Stimulated activated CD8-positive, alpha-beta memory T cell treated with anti-CD3 and anti-CD28 coated beads, Interleukin-15, amount 100 ng/mL, for 24 hours (primary cell): Measurements from ENCODE around the gene IGSF8.
"Not testable (repeated sequence)": the region's sequence is repeated elsewhere in the genome, so short reads cannot be mapped to it uniquely, and the experiment has no call there.

Source experiments
- DNase-seq: peaks from one replicate; pipeline ENCODE4 v3.0.0-alpha.2; 2020; ENCODE audit warnings: low read depth

Gene IGSF8

DNA sequence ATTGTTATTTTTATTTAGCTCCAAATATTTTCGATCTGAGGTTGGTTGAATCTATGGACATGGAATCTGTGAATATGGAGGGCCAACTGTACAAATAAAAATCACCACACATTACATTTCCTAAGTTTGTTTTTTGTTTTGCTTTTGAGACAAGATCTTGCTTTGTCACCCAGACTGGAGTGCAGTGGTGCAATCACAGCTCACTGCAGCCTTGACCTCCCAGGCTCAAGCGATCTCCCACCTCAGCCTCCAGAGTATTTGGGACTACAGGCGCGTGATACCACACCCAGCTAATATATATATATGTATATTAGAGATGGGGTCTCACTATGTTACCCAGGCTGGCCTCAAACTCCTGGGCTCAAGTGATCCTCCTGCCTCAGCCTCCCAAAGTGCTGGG lies 27.9 kb upstream of the IGSF8 start:
- DNase-seq, result not testable (repeated sequence)

DNA sequence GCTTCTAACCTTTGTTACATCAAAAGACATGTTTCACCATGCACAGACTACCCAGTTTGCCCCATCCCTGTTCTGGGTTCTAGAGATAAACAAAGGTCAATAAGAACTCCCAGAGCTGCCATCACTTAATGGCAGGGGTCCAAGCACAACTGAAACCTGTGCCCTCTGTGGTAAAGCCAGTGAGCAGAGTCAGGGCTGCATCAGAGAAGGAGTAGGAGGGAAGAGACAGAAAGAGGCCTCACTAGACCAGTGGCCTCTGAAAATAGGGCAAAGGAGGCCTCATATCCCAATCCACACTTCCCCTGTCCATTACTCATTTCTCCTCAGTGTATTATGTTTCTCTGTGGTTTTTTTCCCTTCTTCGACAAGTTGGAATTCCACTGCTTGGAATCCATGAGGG lies 27.3 kb upstream of the IGSF8 start:
- DNase-seq, result no peak

DNA sequence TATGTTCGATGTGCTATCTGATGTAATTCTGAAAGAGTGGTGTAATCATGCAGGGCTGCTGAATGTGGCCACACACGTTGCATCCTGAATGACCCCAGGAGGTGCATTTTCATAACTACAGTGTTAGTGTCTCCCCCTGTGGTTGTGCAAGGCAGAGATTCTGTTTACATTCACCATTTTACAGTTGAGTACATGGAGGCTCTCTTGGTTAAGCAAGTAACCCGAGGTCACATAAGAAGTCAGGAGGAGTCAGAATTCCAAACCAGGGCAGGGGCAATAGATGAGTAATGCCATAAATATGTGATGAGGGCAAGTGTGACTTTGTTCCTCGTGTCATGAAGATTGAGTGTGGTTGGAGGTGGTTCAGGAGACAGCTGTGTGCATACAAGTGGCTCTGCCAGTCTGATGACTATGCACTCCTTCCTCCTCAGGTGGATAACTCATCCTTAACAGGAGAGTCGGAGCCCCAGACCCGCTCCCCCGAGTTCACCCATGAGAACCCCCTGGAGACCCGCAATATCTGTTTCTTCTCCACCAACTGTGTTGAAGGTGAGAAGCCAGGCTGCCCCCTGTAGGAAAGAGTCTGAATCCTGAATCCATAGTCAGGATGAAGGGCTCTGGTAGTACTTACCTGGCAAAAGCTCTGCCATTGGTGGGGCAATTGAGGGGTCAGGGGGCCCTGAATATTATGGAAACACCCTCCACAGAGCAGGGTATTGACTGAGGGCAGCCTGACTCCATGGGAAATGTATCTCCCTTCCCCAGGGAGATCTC lies 26.5 kb upstream of the IGSF8 start:
- no peak for DNase-seq

DNA sequence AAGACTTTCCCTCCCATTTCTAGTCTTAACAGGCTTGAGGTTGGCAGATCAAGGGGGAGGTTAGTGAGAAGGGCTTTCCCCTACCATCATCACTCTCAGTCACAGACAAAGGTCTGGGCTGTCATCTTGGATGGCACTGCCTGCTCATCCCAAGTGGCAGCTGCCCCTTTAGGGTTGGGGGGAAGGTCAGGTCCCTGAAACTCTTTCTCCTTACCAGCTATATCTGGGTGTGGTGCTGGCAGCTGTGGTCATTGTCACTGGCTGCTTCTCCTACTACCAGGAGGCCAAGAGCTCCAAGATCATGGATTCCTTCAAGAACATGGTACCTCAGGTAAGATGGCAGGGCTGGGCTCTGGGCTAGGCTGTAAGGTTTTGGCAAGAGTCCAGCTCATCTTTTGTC lies 25.3 kb upstream of the IGSF8 start:
- no peak for DNase-seq

DNA sequence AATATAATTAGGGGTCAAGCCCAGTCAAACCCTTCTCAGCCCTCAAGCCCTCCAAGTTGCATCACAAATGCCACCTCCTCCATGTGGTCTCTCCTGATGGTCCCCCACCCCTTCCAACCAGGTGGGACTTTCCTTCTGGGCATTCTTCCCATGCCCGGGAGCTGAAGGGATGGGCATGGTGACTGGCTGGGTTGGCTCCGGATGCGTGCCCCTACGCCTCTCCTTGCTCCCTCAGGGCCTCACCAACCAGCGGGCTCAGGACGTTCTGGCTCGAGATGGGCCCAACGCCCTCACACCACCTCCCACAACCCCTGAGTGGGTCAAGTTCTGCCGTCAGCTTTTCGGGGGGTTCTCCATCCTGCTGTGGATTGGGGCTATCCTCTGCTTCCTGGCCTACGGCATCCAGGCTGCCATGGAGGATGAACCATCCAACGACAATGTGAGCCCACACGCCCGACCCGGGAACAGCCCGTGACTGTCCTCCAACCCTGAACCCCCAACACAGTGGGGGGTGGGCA lies 24.6 kb upstream of the IGSF8 start:
- no peak for DNase-seq

DNA sequence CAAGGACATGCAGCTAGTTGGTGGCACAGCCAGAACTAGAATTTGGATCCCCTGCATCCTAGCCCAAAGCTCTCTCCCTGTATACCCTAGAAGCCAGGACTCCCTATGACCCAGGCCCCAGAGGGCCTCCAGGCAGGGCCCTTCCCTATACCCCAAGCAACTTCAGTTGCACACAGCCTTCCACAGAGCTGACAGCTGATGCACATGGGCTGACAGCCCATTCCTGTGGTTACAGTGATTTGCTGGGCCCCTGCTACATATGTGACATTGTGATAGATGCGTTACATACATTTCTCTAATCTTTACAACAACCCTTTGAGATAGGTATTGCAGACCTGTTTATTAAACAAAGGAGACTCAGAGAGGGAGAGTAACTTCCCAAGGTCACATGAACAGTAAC lies 23.0 kb upstream of the IGSF8 start:
- DNase-seq, result no peak

DNA sequence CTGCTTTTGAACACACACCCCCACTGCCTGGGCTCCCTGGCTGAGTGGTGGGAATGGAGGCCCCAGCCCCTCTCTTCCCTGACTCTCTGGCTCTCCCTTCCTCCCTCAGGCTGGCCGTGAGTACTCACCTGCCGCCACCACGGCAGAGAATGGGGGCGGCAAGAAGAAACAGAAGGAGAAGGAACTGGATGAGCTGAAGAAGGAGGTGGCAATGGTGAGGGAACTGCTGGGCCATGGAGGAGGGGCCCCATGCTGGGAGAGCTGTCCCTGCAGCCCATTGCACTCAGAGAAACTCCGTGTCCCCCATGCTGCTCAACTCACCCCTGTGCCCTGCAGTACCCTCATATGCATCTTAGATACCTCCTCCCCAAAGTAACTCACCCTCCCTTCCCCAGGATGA lies 22.4 kb upstream of the IGSF8 start:
- DNase-seq, result no peak

DNA sequence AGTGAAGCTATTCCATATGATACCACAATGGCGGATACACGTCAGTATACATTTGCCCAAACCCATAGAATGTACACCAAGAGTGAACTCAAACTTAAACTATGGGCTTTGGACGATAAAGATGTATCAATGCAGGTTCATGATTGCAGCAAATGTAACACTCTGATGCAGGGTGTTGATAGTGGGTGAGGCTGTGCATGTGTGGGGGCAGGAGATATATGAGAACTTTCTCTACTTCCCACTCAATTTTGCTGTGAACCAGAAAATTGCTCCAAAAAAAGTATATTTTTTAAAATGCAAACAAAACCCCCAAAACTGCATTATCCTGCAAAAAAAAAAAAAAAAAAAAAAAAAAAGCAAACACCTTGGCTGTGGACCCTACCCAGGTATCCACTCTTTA lies 20.5 kb upstream of the IGSF8 start:
- no peak for DNase-seq

DNA sequence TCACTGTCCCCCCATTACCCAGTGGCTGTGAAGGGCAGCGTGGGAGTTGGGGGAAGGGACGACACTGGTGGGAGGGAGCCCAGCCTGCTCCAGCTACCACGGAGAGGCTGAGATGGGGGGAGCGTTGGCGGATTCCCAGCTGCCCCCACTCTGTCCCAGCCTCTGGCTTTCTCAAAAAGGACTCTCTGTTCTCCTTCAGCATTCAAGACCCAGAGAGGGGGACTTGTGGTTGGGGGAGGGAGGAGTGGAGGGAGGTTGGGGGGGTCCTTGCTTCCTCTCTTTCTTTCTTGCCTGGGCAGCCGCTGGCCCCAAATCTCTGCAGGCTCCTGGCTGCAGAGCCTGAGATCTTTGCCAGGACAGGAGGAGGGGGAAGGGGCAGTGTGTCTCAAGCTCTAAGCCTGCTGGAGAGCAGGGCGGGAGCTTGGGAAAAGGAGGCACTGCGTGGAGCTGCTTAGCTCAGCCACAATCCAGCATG lies 19.3 kb upstream of the IGSF8 start:
- no peak for DNase-seq

DNA sequence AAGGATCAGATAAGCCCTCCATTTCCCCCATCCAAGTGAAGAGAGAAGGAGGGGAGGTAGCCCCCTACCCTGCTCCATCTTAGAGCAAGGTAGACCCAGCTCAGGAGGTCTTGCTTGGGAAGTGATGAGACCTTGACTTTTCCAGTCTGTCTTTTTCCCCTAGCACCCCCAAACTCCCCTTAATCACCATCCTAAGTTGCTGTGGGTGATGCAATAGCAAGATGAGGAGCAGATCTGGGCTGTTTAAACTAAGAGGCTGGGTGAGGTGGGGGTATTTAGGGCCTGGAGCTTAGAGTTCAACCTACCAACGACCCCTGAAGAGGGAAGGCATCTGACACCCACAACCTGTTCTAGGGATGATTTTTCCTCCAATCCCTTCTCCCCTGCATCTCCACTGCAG lies 18.9 kb upstream of the IGSF8 start:
- no peak for DNase-seq

DNA sequence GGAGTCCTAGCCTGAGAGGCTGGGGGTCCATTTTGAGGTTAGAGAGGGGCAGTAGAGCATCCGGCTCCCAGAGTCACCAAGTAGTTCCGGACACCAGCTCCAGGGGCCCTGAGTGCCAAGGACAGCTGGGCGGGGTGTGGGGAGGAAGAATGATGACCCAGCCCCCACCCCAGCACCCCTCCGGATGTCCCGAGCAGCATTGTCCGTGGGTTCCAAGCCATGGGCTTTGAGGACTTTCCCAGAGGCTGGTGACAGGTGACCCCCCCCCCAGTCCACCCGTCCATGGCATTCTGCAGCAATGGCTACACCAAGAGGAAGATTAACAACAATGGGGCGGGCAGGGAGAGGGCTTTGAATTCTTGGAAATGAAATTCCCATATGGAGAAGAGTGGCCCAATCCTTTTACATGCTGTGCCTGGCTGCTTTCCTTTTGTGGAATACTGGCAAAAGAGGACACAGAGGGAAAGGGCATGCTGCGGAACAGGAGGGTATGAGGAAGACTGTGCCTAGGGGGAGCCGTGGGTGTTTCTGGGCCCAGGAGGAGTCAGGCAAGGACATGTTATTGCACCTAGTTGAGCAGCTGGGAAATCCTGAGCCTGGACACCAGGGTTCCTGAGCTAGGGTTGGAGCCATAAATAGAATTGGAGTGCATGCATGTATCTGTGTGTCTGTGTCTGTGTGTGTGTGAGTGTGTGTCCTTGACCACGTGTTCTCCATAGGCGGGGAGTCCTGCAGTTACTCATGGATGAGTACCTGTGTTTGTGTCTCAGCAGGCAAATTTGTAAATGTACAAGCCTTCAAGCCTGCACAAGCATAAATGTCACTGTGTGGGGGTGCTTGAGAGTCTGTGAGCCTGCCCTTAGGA lies 18.1 kb upstream of the IGSF8 start:
- no peak for DNase-seq

DNA sequence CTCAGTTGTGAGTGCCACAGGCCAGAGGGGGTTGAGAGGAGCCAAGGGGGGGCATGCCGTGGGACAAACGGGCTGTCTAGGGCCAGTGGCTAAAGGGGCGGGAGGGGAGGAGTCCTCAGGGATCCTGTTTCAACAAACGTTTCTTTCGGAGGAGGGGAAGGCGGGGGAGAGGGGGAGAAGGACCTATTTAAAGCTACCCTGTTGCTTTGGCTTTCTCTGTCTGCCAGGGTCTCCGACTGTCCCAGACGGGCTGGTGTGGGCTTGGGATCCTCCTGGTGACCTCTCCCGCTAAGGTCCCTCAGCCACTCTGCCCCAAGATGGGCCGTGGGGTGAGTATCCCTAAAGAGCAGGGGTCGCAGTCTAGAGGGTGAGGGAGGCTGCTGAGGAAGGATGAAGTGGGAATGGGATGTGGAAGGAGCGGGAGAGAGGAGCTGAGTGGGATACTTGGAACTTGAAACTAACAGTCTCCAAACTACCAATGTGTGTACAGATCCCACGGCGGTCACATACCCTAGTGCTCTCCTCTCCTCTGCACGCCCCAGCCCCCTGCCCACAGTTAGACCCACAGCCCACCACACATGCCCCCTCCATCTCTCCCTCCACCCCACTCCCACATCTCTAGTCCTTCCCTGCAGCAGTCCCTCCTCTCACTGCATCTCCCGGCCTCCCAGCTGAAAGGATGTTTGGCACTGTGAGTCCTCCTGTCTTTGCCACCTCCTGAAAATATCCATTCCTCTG lies 17.3 kb upstream of the IGSF8 start, which contains the start of gene ATP1A2:
TSS of gene ATP1A2 (plus strand) at position 215 of the 738 bp plus-strand sequence. CDS start at position 318, 103 bp downstream.
- no peak for DNase-seq

DNA sequence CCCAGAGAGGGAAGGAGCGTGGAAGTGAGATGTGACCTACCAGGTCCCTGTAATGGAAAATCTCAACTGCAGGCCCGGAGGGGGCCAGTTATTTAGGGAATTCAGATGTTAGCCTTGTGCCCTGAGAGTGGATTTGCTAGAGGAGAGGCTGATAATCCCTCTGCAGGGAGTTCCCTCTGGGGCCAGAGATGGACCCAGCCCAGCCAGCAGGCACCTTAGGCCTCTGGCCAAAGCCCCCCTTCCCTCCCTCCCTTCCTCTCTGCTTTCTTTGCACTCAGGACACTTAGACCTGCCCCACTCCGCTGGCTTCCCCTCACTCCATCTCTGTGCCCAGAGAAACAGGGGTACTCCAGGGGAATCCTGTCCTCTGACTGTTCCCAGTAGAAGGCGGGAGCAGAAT lies 15.7 kb upstream of the IGSF8 start:
- DNase-seq, result no peak

DNA sequence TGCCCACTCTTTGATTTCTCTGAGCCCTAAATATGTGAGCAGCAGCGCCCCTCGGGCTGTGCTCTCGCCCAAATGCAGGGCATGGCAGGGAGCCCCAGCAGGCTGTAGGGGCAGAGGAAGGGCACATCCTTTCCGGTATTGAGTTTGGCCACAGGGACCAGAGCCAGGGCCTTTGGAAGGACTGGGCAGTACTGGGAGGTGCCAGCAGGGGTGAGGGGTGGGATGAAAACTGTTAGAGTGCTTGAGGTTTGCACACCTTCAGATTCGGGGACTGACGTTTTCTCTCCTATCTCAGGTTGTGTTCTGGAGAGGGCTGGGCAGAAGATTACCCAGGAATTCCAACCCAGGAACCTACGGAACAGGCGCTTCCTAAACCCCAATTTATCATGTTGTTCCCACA lies 15.0 kb upstream of the IGSF8 start:
- no peak for DNase-seq

DNA sequence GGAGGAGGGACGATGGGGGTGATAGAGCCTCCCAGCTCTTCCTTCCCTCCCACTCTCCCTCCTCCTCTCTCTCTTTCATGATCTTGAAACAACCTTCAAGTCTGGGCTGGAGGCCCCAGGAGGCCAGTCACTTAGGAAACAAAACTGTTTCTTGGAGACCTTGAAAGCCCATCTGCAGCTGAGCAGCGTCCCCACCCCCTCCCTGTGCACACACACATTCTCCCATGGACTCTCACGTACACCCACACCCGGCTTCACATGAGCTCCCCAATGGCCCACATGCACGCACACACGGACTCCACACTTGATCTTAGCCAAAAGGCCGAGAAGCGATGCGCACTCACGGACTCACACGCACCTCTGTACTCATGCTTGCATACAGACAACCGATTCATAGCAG lies 13.9 kb upstream of the IGSF8 start:
- DNase-seq, result no peak

DNA sequence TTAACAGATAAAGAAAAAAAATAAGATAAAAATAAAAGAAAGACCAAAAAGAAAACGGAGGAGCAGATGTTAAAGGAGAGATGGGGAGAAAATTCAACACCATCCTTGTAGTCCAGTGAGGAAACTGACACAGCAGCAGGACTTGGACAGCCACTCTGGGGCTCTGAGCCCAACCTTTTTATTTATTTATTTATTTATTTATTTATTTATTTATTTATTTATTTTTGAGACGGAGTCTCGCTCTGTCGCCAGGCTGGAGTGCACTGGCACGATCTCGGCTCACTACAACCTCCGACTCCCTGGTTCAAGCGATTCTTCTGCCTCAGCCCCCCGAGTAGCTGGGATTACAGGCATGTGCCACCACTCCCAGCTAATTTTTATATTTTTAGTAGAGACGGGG lies 13.0 kb upstream of the IGSF8 start:
- DNase-seq, result not testable (repeated sequence)

DNA sequence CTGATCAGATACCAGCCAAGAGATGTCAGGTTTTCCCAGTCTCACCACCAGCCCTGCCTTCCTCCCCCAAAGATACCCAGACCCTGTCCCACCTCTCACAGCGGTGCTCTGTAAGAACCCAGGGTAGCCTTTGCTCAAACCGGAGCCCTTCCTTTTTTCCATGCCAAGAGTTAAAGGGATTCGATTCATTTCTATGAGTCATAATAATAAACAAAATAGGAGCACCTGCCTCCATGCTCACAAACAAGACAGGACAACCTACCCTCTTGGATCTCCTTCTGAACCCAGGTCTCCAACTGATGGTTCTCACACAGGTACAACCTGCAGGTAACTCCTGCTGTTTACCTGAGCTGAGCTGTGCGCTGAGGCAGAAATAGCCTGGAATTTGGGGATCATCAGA lies 11.3 kb upstream of the IGSF8 start:
- DNase-seq, result no peak

DNA sequence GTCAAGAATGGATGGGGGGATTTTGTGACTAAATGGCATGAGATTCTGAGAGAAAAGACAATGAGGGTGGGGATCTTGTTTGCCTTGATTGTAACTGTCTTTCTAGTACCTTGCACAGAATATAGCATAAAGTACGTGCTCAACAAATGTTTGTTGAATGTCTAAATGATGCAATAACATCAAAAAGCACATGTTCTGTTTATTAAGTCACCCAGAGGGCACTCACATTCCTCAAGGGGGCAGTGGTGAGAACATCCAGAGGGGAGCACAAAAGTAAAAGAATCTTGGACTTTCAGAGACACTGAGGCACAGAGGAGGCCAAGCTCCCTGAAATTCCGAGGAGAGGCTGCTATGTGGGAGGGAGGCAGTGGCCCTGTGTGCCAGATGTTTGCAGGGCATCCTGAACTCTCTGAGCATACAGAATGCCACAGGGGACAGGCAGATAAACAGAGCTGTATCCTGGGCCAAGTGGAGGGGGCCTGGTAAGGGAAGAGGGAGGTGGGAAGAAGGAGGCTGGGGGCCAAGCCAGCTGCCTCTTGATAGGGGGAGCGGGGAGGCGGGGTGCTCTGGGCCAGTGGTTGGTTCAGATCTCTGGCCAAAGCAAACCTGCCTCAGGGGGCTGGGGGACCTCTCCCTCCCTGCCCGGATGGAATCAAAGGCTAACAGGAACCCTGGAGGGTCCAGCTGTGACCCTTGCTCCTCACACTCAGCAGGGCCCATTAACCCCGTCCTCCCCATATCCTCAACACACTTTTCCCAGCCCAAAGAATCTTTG lies 10.7 kb upstream of the IGSF8 start:
- no peak for DNase-seq

DNA sequence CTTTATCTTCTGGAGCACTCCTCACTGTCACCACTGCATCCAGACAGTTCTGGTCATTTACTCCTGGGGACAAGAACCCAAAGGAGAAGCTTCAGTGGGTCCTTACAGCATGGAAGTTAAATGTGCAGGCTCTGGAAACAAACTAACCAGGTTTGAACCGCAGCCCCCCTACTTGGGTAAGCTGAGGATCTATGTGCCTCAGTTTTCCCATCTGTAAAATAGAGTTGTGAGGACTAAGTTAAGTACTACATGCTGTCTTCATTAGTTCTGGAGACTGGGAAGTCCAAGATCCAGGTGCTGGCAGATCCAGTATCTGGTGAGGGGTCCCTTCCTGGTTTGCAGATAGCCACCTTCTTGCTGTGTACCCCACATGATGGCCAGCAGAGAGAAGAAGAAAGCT lies 9.1 kb upstream of the IGSF8 start:
- DNase-seq, result no peak

DNA sequence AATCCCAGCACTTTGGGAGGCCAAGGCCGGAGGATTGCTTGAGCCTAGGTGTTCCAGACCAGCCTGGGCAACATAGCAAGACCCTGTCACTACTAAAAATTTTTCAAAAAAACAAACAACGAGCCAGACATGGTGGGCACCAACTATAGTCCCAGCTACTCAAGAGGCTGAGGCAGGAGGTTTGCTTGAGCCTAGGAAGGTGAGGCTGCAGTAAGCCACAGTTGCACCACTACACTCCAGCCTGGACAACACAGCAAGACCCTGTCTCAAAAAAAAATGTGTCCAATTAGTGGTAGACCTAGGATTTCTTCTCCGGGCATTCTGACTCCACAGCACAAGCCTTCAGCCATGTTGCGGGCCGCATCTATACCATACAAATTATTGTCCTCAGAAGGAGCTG lies 6.7 kb upstream of the IGSF8 start:
- no peak for DNase-seq

DNA sequence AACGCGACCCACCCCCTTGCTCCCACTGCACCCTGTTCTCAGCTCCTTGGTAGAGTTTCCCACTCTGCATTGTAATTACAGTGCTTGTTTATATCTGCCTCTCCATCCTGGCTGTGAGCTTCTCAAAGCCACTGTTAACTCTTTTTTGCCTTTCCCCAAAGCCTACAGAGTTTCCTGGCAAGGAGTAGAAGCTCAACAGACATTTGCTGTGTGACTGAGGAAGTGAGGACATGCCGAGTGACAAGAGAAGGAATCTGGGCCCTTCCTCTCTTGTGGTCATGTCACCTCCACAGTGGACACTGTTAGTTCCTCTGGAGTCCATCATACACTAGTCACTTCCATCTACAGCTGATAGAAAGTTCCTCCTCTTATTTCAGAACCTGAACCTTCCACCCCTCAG lies 6.1 kb upstream of the IGSF8 start:
- no peak for DNase-seq
